ENCODE data around the gene GSDMA.
A peak's percentile ranks its signal among the peaks of the same experiment; 100 is the strongest.

The GSDMA gene, protein sequence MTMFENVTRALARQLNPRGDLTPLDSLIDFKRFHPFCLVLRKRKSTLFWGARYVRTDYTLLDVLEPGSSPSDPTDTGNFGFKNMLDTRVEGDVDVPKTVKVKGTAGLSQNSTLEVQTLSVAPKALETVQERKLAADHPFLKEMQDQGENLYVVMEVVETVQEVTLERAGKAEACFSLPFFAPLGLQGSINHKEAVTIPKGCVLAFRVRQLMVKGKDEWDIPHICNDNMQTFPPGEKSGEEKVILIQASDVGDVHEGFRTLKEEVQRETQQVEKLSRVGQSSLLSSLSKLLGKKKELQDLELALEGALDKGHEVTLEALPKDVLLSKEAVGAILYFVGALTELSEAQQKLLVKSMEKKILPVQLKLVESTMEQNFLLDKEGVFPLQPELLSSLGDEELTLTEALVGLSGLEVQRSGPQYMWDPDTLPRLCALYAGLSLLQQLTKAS

DNA sequence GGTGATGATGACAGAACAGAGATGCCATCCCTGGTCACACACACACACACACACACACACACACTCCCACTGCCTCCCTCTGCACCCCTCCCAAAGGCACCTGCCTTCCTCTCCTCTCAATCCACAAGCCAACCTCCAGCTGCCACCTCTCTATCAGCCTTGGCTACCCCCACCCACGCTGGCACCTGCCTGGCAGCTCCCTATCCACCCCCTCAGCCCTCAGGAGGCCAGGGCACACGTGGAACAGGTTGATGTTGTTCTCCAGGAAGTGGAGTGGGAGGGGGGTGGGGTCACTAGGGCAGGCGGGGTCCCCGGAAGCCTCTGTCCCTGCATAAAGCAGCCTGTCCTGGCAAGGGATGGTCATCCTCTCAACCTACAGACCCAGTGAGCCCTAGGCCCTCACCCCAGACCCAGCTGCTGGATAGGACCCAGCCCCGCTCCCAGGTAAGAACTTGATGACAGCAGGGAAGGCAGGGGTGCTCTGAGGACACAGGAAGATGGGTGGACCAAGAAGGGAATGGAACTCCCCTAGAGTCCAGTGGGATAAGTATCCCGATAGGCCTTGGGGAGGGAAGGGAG is at the start of gene GSDMA:
Gene GSDMA (plus strand): TSS at position 363 of the 579 bp plus-strand sequence. CDS start 2,684 bp downstream, outside the sequence.
- DNase-seq = no peak

DNA sequence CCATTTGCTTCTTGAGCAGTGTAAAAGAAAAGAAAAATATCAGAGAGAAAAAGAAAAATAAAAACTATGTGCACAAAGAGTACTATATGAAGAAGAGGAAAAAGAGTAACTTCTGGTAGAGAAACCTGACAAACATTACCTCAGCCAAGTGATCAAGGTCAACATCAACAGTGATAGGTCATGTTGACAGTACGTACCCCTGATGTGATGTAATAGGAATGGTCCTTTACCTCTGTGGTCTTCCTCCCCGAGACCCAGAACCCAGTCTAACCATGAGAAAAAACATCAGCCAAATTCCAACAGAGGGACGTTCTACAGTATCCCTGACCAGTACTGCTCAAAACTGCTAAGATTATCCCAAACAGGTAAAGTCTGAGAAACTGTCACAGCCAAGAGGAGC is 48.8 kb upstream of the GSDMA start:
- DNase-seq = no peak

DNA sequence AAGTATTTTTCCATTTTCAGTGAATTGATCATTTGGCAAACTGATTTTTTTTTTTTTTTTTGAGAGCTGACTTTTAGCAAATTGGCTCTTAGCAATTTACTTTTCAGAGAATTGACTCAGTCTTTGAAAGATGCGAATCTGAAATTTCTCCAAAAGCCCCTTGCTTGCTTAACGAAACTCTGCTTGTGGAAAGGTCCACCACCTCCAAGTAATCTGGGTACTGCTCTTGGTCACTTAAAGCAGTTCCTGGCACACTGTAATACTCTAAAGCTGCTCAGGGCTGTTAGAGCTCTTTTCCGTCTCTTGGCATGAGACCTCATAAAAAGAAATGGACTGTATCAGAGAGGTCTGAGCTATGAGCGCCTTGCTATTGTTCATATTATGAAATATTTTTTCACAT is 47.2 kb upstream of the GSDMA start:
- DNase-seq = no peak

DNA sequence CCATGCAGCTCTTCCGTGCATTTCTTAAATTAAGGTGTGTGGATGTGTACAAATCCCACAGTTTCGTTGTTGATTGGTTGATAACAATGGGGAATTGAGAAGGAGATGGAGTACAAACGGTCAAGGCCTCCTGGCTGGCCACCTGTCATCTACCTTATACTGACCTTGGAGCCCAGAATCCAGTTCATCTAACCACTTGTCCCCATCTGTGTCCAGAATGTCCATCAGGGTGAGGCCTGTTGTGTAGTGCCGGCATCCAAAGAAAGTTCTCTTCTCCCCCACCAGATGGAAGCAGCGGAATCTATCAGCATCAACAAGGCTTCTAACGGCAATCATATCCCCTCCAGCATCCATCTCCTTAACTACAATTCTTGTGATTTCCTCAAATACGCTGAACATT is 45.9 kb upstream of the GSDMA start:
- no peak for DNase-seq

DNA sequence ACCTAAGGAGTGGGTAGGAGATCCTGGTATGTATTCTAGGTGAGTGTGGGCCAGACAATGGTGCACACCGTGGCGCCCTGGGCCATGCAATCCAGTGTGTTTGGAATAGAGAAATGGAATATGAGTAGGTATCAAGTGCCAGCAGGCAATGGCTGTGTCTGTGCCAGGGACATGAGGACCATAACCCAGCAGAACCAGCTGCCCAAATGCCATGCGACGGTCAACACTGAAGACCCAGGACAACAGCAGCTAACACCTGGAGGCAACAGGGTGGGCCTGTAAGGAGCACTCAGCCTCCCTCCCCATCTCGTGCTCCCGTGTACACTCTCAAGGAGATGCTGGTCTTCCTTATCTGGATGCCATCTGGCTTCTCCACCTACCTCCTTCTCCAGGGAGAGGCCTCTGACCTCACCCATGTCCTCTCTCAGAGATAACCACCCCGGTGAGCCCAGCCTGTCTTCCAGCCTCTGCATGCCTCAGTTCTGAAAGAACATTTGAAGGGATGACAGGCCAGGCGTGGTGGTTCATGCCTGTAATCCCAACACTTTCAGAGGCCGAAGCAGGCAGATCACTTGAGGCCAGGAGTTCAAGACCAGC is 43.6 kb upstream of the GSDMA start:
- no peak for DNase-seq

DNA sequence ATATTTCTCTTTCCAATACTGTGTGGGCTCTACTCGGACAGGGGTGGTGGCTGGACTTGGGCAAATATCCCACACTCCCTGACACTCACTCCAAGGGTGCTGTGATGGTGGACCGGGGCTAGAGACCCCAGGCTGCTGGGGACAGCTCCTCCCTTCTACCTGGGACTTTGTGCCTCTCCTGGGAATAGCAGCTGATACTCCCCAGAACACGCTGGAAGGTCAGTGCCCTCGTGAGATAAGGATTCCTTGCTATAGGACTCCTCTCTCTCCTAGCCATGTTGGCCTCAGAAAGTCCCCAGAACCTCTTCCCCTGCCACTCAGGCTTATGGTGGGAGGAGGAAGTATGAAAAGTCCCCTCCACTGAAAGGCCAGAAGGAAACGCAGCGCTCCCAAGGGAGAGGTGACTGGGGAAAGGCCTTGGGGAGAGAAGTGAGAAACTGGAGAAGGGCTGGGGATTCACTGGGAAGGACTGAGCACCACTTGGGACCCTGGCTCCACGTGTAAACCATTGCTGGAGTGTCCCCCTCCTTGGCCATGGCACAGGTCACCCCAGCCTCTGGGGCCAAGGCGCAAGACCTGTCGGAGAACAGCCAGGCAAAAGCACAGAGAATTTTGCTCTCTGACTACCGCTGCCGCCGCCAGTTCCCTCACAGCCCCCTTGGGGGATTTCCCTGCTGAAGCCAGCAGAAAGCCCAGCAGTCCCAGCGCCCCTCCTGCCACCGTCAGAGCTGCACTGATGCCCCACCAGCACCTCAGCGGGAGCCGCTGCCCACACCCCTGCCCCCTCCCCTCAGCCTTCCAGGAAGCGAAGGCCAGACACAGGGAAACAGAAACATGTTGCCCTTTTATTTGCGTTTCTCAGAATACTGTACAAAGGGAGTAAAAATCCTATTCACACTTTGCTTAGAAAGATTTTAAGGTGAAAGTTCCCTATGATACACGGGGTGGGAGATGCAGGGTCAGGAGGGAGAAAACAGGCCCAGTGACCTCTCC is 42.3 kb upstream of the GSDMA start:
- DNase-seq = no peak

DNA sequence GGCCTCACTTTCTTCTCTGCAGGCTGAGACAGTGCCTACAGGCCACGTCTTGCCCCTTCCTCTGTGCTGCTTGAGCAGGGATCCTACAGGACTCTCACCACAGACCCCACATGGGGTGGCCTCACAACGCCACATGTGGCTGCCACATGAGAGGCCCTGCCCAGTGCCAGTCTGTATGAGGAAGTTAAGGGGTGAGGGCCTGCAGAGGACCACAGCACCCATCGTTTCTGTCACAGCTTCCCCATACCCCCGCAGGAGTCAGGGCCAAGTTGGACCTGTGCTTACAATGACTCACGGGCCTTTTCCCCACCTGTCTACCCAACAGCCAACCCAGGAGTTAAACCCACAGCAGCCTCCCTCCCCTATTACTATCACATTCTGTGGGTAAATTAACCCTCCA is 41.5 kb upstream of the GSDMA start:
- DNase-seq = no peak

DNA sequence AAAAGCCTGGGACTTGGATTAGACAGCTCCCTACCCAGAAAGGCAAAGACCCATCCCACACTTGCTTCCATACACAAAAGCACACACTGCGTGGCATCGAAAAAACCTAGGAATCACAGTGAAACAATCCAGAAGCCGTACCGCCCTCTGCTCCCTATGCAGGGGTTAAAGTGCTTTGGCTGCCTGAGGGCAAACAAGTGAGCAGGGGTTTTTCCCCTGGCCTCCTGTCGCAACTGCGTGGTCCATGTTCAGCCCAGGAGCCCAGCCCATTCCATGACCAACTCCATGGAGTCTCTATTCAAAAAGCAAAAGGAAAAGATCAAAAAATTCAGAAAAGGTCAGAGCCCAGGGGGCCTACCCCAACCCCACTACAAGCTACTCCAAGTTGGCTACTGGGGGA is 40.8 kb upstream of the GSDMA start:
- DNase-seq = no peak

DNA sequence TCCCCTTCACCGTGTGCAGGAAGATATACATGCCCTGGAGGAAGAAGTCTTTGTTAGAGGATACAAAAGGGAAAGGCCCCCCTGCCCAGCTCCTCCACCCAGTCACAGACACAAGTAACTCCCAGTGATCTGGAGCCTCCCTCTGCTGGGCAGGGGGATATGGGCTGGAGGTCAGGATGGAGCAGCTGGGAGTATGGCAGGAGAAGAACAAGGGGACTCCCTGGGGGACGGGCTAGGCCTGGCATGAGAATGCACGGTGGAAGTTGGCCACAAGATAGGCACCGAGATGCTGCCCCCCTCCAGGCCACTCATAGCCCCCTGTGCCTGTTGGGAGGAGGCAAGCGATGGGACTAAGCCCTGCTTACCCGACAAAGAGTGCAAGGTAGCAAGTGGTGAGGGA is 39.6 kb upstream of the GSDMA start:
- no peak for DNase-seq

DNA sequence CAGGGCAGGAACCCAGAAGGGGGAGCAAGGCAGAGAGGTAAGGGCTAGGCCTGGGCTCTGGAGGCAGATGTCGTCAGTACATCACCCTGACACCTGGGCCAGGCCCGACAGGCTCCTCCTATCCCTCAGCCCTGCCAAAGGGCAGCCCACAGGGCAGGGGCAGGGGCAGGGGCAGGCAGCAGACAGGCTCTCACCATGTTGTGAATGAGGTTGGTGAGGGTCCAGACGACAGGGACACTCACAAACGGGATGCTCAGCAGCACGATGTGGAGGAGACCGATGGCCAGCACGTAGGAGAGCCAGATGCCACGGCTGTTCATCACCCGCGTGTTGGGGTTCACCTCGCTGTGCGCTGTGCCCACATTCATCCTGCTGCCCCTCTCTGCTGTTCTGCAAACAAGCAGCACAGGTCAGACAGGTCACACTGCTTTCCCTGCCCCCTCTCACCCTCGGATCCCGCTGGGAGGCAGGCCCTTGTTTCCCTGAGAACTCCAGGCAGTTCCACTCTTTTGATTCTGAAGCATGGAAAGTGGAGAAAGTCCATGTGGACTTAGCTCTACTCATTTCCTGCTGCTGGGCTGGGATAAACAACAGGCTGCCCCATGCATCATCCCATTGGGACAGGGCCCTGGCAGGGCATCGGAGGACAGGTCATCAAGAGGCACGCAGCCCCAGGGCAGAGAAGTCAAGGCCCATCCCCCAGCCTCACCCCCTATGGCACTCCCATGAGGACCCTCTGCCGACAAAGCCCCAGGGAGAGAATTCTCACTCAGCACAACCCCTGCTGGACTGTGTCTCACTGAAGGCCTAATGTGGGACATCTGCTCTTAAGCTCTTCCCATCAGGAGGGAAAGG is 38.7 kb upstream of the GSDMA start:
- no peak for DNase-seq

DNA sequence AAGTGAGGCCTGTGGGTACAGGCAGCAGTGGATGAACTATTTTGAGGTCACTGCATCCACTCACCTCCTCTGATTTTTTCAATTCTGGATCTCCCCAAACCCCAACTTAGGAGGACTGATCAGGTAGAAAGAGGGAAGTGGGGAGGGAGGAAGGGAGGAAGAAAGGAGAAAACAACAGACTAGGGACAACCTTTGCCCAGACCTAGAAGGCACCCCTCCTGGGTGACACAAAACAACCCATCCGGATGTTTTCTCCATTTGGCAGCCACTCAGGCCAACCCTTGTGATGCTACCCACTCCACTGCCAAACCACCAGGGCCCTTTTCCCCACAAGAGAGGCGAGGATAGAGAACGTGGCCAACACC is 38.1 kb upstream of the GSDMA start:
- no peak for DNase-seq

DNA sequence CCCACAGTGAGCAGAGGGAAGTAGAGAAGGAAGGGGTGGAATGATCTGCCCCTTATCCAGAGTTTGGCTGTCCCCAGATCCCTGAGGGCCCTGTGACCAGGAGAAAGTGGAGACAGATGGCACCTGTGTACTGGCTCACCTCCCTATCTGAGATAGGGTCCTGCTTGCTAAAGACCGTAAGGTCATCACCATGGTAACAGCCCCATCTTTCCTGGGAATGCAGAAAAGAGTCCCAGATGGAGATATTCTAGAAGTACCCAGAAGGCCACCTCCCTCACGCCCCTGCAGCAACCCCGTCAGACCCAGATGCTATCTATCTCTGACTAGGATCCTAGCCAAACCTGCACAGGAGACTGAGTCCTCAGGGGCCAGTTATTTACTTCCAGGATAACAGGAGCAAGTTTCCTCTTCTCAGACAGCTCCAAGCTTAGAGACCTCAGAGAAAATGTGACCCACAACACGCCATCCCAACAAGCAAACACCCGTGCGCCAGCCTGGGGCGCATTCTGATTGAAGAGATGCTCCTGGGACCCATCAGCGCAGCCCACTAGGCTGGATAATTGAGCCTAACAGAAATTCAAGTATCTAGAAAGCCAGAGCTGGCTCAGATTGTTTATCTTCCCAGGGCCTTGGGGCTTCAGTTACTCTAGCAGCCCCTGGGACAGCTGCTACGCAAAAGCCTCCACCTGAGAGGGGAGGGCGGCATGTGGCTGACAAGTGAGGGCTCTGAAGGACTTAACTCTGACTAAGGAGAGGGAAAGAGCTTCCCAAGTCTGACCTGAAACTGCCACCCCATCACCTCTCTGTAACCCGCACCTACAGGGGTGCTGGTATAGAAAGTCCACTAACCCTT is 37.3 kb upstream of the GSDMA start:
- DNase-seq = no peak

DNA sequence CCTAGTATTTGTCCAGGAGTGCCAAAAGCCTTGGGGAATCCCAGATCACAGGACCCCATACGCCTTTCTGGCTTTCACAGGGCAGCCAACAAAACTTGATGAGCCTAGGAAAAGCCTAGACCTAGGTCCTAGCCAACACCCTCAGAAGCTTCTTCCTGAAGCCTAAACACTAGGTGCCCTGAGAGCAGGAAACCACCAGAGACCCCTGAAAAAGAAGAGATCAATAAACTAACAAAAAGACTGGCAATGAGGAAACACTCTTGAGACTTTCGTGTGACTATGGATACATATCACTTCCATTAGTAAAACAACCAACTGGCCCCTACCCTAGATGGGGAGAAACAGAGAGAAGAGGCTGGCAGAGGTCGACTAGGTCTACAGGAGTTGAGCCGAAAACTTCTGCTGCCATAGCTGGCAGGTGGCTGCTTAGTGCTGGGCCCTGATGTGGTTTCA is 36.6 kb upstream of the GSDMA start:
- DNase-seq = no peak

DNA sequence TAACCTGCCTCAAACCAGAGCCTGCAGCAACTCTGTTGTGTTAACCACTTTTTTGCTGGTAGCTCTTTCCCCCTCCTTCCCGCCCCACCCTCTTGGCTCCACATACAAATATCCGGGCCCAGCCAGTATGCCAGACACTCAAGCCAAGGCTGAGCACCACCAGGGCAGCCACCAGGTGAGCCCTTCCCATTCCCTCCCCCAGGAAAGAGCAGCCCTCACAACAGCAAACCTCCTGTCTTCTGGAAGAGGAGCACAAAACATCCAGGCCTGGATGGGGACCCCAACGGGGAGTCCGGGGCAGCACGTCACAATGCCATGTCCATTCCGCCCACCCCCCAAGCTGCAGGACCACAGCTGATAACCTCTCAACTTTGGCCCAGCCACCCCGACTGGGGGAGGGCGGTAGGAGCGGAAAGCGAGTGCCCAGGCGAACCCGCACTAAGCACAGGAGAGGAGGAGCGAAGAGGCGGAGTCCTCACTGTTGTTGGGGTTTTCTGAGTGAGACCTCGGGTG is 36.2 kb upstream of the GSDMA start:
- no peak for DNase-seq

DNA sequence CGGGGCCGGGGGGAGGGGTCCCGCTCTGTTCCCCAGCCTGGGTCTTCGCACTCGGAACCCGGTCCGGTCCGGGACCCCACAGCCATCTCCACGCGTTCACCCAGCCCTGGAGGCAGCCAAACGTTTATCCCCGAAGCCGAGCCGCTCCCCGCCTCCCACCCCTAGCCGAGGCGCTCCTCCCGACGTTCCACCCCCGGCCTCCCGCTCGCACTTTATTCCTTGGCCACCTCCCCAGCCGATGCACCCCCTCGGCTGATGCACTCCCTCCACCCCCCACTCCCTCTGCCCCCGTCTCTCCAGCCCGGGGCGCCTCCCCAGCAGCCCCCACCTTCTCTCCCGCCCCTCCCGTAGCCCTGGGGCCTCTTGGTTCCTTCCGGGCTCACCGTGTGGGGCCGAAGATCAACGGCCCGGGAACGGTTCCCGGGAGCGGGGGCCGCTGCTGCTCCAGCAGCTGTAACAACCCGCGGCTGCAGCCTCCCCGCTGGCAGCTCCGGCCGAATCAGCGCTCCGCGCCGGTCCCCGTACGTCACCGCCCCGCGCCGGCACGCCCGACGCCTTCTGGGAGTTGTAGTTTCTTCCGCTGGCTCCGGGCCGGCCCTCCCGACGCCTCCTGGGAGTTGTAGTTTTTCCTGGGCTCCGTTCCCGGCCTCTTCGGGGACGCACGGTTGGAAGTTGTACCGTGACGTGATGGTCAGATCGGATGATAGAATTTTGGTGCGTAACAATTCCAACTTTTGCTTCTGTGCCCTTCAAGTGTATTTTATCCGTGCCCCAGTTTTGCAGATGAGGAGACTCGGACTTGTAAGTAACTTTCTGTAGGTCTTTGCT is 35.5 kb upstream of the GSDMA start, which contains the start of the genes LRRC3C and ORMDL3:
Gene LRRC3C (plus strand): TSS at position 632 of the 828 bp plus-strand sequence. CDS start 13,792 bp downstream, outside the sequence.
Gene ORMDL3 (minus strand): TSS at position 501 of the 828 bp plus-strand sequence. CDS start 3,398 bp downstream, outside the sequence.
- peak; percentile 79 for DNase-seq

DNA sequence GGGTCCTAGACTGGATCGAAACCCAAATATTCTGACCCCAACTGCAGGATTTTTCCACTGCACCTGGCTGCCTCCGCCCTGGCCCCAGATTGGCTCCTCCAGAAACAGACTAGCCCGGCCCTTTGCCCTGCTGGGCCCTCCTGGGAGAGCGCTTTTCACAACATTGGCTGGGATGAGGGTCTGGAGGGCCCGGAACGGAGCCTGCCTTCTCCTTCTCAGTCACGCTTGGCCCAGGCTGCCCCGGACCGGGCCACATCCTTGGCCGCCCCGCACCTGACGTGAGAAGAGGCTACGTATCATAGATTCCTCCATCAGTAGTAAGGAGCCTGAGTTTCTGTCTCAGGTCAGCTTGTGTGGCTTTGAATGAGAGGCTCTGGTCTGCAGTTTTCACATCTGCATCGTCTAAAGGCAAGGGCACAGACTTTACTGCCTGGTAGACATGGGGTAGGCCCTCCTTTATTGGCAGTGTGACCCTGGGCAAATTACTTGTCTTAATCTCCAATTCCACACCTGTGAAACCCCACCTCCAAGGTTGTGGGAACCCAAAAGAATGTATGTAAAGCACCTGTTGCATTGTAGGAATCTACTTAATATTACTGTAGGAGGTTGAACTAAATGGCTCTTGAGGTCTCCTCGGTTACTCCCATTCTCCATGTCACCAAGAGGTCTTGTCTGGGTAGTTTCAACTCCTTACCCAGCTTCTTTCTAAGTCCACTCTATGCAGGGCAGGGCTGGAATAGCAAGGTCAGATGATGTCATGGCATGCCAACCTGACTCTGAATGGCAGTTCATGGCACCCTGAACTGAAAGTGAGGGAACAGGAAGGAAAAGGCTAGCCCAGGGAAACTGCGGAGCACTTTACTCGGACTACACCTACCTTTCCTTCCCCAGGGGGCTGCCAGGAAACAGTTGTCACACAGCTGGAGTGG is 34.6 kb upstream of the GSDMA start:
- no peak for DNase-seq

DNA sequence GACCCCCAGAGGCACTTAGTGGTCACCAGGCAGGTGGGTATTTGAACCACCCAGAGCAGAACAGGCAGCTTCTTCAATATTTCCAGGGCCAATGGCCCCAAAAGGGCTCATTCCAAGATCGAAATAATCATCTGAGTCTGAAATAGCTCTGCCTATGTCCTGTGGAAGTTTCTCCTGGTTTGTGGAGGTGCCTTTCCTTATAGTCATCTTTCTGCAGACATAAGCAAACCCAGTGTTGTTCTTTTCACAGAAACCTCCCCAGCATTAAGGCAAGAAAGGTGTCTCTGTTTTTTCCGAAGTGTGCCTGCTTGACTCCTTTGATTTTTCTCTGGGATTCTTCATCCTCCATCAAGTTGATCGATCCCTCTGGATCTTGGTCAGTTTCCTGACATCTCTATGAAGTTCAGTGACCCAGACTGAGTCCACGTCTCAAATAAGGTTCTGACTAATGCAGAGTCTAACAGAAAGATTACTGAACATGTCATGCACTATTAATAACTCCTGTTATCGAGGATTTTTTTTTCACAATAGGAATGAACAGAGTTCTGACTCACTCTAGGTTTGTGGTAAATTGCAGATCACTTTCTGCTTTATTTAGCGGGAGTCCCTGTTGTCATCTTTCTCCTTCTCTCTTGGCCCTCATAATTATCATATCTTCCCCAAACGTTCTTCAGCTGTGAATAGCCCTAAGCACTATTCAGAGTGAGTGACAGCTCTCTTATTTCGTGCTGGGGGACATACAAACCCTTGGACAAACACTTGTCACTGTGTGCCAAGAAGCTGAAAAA is 33.8 kb upstream of the GSDMA start:
- no peak for DNase-seq

All from NCI-H446 treated with DMSO at 0.1 percent for 48 hours (cell line).